H1 (cell line): Measurements from ENCODE around the gene GID8. TPM values are rescaled to one million over a fixed set of nuclear protein-coding genes. Genes with fewer than 3 reads are reported as not detected.

Experiments used
- EP300 ChIP-seq, 2 experiments: IDR thresholded peaks; 1 replicate in 1 of 2; 2 replicates in 1 of 2; pipeline ENCODE4 v1.6.1; 2011 to 2012; ENCODE audit warnings: low read depth in 2 of 2, low read length in 2 of 2, mild to moderate bottlenecking in 2 of 2, borderline replicate concordance in 1 of 2, inconsistent platforms in 1 of 2, moderate library complexity in 1 of 2
- EZH2 ChIP-seq: fragments of 200-600 bp; sonication (generic); IDR thresholded peaks from 2 replicates; pipeline ENCODE4 v1.7.1; 2012; ENCODE audit warnings: low read depth, mild to moderate bottlenecking, moderate library complexity, low read length, inconsistent platforms; ENCODE audit not compliant: severe bottlenecking
- RXRA ChIP-seq: IDR thresholded peaks from 2 replicates; pipeline ENCODE4 v1.6.1; 2011; ENCODE audit warnings: low read depth, mild to moderate bottlenecking, low read length, moderate library complexity; ENCODE audit not compliant: insufficient read depth
- SP1 ChIP-seq: IDR thresholded peaks from 2 replicates; pipeline ENCODE4 v1.6.1; 2011; ENCODE audit warnings: low read depth, low read length
- SRF ChIP-seq: IDR thresholded peaks from 2 replicates; pipeline ENCODE4 v1.6.1; 2011; ENCODE audit warnings: mild to moderate bottlenecking, low read depth, low read length, moderate library complexity
- polyA plus RNA-seq, 7 experiments: library from polyadenylated mRNA; depleted of rRNA in 3 of 7; stranded (reverse) in 5 of 7; unstranded in 2 of 7; fragments of >200 nt in 5 of 7; fragments of 200-250 nt in 2 of 7; gene quantifications; 1 replicate in 5 of 7; 2 replicates in 1 of 7; 4 replicates in 1 of 7; pipeline versions ENCODE4 v1.2.1 to v1.2.3, GENCODE V29; 2011 to 2013; ENCODE audit warnings: missing spikeins in 2 of 7, mixed read lengths in 2 of 7
- total RNA-seq: library from RNA; stranded (reverse); fragmentation: NEBNext Ultra II Directional; extraction: Animal tissue kit (Norgen Biotek cat#: 25700); gene quantifications from 2 replicates; pipeline ENCODE4 v1.2.1, GENCODE V29; 2021

Gene GID8
- total and polyA plus RNA-seq, 2 of the 8 experiments (the other 6 are each of a cell fraction or from before 2014, with no cell fraction given): 39.7 to 72.9 TPM

- no peak for TF ChIP-seq SP1
- TF ChIP-seq EP300 (IDR thresholded peaks at IDR 0.05; ENCODE audit: borderline replicate concordance in 1 of 2, low read depth in 2 of 2, low read length in 2 of 2): no peak
- no peak for TF ChIP-seq EZH2
- TF ChIP-seq RXRA: no peak
- no peak for TF ChIP-seq SRF
- TF ChIP-seq, all 59 proteins: peak for 0
Measured at GRCh38 chr20:62970307-62971210, 32.6 kb downstream of the GID8 start (continued).
